ENCODE data around the gene SCRG1.

The SCRG1 gene

DNA sequence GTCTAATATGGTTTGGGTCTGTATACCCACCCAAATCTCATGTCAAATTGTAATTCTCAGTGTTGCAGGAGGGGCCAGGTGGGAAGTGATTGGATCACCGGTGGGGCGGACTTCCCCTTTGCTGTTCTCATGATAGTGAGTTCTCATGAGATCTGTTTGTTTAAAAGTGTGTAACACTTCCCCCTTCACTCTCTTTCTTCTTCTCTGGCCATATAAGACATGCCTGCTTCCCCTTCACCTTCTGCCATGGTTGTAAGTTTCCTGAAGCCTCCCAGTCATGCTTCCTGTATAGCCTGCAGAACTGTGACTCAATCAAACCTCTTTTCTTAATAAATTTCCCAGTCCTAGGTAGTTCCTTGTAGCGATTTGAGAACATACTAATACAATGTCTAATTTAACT is 19.7 kb upstream of the SCRG1 start:
- H3K4me3 ChIP-seq (ENCODE audit: low read depth, low read length), result no peak overlapping the region
- TF ChIP-seq, protein P1, sequence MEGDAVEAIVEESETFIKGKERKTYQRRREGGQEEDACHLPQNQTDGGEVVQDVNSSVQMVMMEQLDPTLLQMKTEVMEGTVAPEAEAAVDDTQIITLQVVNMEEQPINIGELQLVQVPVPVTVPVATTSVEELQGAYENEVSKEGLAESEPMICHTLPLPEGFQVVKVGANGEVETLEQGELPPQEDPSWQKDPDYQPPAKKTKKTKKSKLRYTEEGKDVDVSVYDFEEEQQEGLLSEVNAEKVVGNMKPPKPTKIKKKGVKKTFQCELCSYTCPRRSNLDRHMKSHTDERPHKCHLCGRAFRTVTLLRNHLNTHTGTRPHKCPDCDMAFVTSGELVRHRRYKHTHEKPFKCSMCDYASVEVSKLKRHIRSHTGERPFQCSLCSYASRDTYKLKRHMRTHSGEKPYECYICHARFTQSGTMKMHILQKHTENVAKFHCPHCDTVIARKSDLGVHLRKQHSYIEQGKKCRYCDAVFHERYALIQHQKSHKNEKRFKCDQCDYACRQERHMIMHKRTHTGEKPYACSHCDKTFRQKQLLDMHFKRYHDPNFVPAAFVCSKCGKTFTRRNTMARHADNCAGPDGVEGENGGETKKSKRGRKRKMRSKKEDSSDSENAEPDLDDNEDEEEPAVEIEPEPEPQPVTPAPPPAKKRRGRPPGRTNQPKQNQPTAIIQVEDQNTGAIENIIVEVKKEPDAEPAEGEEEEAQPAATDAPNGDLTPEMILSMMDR (IDR thresholded peaks at IDR 0.05; ENCODE audit: low read depth, low read length), result no peak
- TF ChIP-seq MYC (IDR thresholded peaks at IDR 0.05; ENCODE audit: low read depth, low read length), result no peak
- TF ChIP-seq, protein P2, sequence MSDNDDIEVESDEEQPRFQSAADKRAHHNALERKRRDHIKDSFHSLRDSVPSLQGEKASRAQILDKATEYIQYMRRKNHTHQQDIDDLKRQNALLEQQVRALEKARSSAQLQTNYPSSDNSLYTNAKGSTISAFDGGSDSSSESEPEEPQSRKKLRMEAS (IDR thresholded peaks at IDR 0.05; ENCODE audit: low read depth, low read length), result no peak
- no peak for TF ChIP-seq POLR2A (IDR thresholded peaks at IDR 0.05; ENCODE audit: extremely low read depth, insufficient read length)
- peak; percentile 42 for DNase-seq (ENCODE audit: low read depth)

DNA sequence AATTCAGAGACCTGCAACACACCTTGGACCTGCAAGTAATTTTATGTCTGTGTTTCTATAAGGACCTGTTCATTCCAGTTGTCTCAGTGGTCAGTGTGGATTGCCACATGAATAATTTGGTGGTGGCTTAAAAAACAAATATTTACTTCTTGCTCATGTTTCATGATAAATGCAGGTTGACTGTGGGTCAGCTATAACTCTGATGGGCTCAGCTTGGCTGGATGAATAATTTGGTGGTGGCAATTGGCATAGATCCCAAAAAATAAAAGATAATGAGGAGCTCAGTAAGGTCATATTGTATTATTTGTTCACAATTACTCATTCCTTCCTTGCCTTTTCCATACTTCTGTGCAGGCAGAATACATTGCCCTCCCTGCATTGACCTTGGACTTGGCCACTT is 18.9 kb upstream of the SCRG1 start:
- H3K4me3 ChIP-seq (ENCODE audit: low read depth, low read length), result no peak overlapping the region
- no peak for DNase-seq (ENCODE audit: low read depth)
- TF ChIP-seq, protein P2 (IDR thresholded peaks at IDR 0.05; ENCODE audit: low read depth, low read length), result no peak
- TF ChIP-seq, protein P1 (IDR thresholded peaks at IDR 0.05; ENCODE audit: low read depth, low read length), result no peak
- no peak for TF ChIP-seq POLR2A (IDR thresholded peaks at IDR 0.05; ENCODE audit: extremely low read depth, insufficient read length)
- no peak for TF ChIP-seq MYC (IDR thresholded peaks at IDR 0.05; ENCODE audit: low read depth, low read length)

DNA sequence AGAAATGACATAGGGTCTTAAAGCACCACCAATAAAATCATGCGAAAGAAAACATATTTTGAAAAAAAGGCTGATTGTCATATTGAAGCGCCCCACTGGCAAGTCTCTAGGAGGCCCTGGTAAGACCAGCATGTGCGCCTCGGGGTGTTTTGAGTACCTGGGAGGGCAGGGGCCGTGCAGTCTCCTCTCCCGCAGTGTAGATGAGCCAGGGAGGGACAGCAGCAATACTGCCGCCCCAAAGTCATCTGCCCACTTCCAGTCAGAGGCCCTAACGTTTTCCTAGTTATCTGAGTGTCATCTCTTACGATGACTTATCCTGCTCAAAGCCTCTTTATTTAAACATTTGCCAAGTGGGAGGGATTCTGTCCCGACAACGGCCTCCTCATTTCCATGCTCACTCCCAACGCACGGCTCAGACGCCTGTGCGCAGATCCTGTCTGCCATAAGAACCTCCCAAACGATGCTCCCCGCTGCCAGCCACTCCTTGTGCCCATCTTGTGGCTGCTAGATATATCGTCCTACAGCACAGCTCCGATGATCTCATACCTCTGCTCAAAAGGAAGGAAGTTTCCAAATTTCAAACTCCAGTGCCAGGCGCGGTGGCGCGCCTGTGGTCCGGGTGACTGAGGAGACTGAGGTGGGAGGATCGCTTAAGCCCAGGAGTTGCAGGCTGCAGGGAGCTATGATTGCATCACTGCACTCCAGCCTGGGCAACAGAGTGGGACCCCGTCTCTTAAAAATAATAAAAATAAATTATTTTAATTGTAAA is 17.2 kb upstream of the SCRG1 start:
- H3K4me3 ChIP-seq (ENCODE audit: low read depth, low read length), result peak overlapping the region; percentile 47
- TF ChIP-seq POLR2A (IDR thresholded peaks at IDR 0.05; ENCODE audit: extremely low read depth, insufficient read length) (no peak), MYC (IDR thresholded peaks at IDR 0.05; ENCODE audit: low read depth, low read length) (0 out of 2 replicates have a peak, but pooled peaks have one; percentile 6)
- TF ChIP-seq, protein P2 (IDR thresholded peaks at IDR 0.05; ENCODE audit: low read depth, low read length), result no peak
- TF ChIP-seq, protein P1 (IDR thresholded peaks at IDR 0.05; ENCODE audit: low read depth, low read length), result no peak
- DNase-seq (ENCODE audit: low read depth), result peak; percentile 97

DNA sequence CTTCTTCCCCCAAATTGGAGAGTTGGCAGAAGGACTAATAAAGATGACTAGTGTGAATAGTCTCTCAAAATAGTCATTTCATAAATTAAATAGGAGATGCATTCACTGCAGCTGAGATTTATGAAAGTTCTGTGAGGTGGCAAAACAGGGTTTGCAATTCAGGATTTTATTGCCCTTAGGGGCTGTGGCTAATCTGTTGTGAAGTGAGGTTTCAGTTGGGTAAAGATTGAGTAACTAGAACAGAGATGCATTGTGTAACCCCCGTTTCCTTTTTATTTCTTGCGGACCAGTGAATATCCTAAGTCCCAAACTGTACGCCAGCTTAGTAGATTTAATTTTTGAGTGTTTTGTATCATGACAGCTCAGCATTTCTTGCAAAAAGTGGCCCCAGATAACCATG is 16.2 kb upstream of the SCRG1 start:
- TF ChIP-seq MYC (IDR thresholded peaks at IDR 0.05; ENCODE audit: low read depth, low read length) (no peak; the same call in 1 of the 2 replicates), POLR2A (IDR thresholded peaks at IDR 0.05; ENCODE audit: extremely low read depth, insufficient read length) (no peak)
- TF ChIP-seq, protein P1 (IDR thresholded peaks at IDR 0.05; ENCODE audit: low read depth, low read length), result no peak
- TF ChIP-seq, protein P2 (IDR thresholded peaks at IDR 0.05; ENCODE audit: low read depth, low read length), result no peak
- DNase-seq (ENCODE audit: low read depth), result peak; percentile 92
- peak overlapping the region; percentile 47 for H3K4me3 ChIP-seq (ENCODE audit: low read depth, low read length)

DNA sequence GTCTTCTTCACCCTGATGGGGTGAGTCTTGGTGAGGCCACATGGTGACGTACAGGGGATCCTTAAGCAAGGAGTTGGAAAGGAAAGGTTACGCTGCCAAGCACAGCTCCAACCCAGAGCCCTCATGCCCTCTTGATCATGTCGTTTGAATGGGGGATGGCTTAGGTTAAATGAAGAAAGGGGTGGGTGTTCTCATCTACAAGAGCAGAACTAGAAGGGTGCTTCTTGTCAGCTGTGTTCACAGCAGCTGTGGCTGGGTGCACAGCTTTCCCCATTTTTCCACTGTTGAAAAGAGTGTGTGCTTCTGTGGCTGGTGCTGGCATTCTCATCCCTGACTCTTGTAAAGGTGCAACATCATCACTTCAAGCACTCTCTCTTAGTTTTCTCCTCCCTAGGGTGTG is 15.5 kb upstream of the SCRG1 start:
- no peak for TF ChIP-seq MYC (IDR thresholded peaks at IDR 0.05; ENCODE audit: low read depth, low read length)
- TF ChIP-seq, protein P1 (IDR thresholded peaks at IDR 0.05; ENCODE audit: low read depth, low read length), result no peak
- TF ChIP-seq, protein P2 (IDR thresholded peaks at IDR 0.05; ENCODE audit: low read depth, low read length), result no peak
- no peak for TF ChIP-seq POLR2A (IDR thresholded peaks at IDR 0.05; ENCODE audit: extremely low read depth, insufficient read length)
- no peak overlapping the region for H3K4me3 ChIP-seq (ENCODE audit: low read depth, low read length)
- DNase-seq (ENCODE audit: low read depth), result peak; percentile 14

All from NB4 (cell line).